Kidney epithelial cell (primary cell): ENCODE data around the gene COX8C. TPM values are rescaled to one million over a fixed set of nuclear protein-coding genes. Genes with fewer than 3 reads are reported as not detected.
"Not testable (repeated sequence)": the region's sequence is repeated elsewhere in the genome, so short reads cannot be mapped to it uniquely, and the experiment has no call there.

Experiments used
- DNase-seq: peaks from one replicate; pipeline ENCODE4 v3.0.0-alpha.2; 2010; ENCODE audit warnings: low read depth
- H3K27me3 ChIP-seq: 2 replicates; pipeline ENCODE4 v1.6.0; 2011; ENCODE audit warnings: low read length; ENCODE audit not compliant: control insufficient read depth, insufficient read depth
- H3K36me3 ChIP-seq: 2 replicates; pipeline ENCODE4 v1.5.1; 2011; ENCODE audit warnings: low read length; ENCODE audit not compliant: control insufficient read depth, insufficient read depth
- H3K4me3 ChIP-seq: 2 replicates; pipeline ENCODE4 v1.5.1; 2011; ENCODE audit warnings: low read depth, mild to moderate bottlenecking, control low read depth, low read length
- CTCF ChIP-seq: IDR thresholded peaks from 2 replicates; pipeline ENCODE4 v1.5.1; 2011; ENCODE audit warnings: mild to moderate bottlenecking, moderate library complexity, low read length, control low read depth, inconsistent platforms; ENCODE audit not compliant: insufficient read depth, poor library complexity, severe bottlenecking
- total RNA-seq: library from RNA; depleted of rRNA; stranded (reverse); fragments of >200 nt; gene quantifications from 2 replicates; pipeline ENCODE4 v1.2.3, GENCODE V29; 2015

The COX8C gene
- total RNA-seq, 1 donor from 2014 or later = not detected

GRCh38 chr14:93337884-93338283 is 9.1 kb upstream of the COX8C start:
- no peak for DNase-seq
- Histone ChIP-seq H3K27me3 (no peaks in the 10 kb centered on the region), H3K4me3 (no peak overlapping the region), H3K36me3 (no peaks in the 10 kb centered on the region)
- TF ChIP-seq CTCF = no peak

GRCh38 chr14:93343266-93343665 is 3.7 kb upstream of the COX8C start:
- DNase-seq = no peak
- no peaks in the 10 kb centered on the region for H3K36me3 ChIP-seq

GRCh38 chr14:93343797-93344196 is 3.2 kb upstream of the COX8C start:
- no peak overlapping the region for H3K4me3 ChIP-seq
- TF ChIP-seq CTCF = no peak
- H3K27me3 ChIP-seq = no peaks in the 10 kb centered on the region
- H3K36me3 ChIP-seq = no peaks in the 10 kb centered on the region
- DNase-seq = no peak

More at GRCh38 chr14:93343266-93343665, 3.7 kb upstream of the COX8C start:
- H3K4me3 ChIP-seq = no peak overlapping the region
- H3K27me3 ChIP-seq = no peaks in the 10 kb centered on the region
- TF ChIP-seq CTCF = no peak

- Histone ChIP-seq H3K36me3 (no peaks in the 10 kb centered on the region), H3K4me3 (no peak overlapping the region), H3K27me3 (no peaks in the 10 kb centered on the region)
- TF ChIP-seq CTCF = no peak
- no peak for DNase-seq
These were observed 868 bp downstream of the COX8C start for GRCh38 chr14:93347850-93348249.

- DNase-seq = no peak
- H3K36me3 ChIP-seq = no peaks in the 10 kb centered on the region
- TF ChIP-seq CTCF = no peak
- H3K4me3 ChIP-seq = no peak overlapping the region
- no peaks in the 10 kb centered on the region for H3K27me3 ChIP-seq
These were observed 1.3 kb downstream of the COX8C start for GRCh38 chr14:93348292-93348691.

GRCh38 chr14:93354873-93355272 is 7.9 kb downstream of the COX8C start:
- DNase-seq, H3K4me3 ChIP-seq, H3K36me3 ChIP-seq, H3K27me3 ChIP-seq: not testable (repeated sequence)
